Keratinocyte (primary cell): ENCODE data around the gene CISTR. TPM values are rescaled to one million over a fixed set of nuclear protein-coding genes. Genes with fewer than 3 reads are reported as not detected.

Experiments used
- DNase-seq: peaks from one replicate; pipeline ENCODE4 v3.0.0-alpha.2; 2011; ENCODE audit warnings: low read depth, missing footprints, low spot score
- FAIRE-seq: peaks from 2 replicates; lab custom pipeline; 2011; peaks lifted over from hg19 to GRCh38; lab: Jason Lieb, UNC
- H2AFZ ChIP-seq: 2 replicates; pipeline ENCODE4 v1.6.0; 2012; ENCODE audit warnings: low read length, control low read depth, inconsistent platforms; ENCODE audit not compliant: control insufficient read depth
- H3K27ac ChIP-seq: 2 replicates; pipeline ENCODE4 v1.5.1; 2011; ENCODE audit warnings: low read length; ENCODE audit not compliant: control insufficient read depth, insufficient read depth
- H3K27me3 ChIP-seq: 3 replicates; pipeline ENCODE4 v1.6.0; 2011; ENCODE audit warnings: low read length; ENCODE audit not compliant: control insufficient read depth, insufficient read depth; ENCODE audit errors: extremely low read depth
- H3K36me3 ChIP-seq, 2 experiments: 2 replicates in 1 of 2; 3 replicates in 1 of 2; pipeline ENCODE4 v1.5.1; 2011; ENCODE audit warnings: low read length in 2 of 2, mild to moderate bottlenecking in 1 of 2; ENCODE audit not compliant: control insufficient read depth in 2 of 2, insufficient read depth in 2 of 2; ENCODE audit errors: extremely low read depth in 1 of 2
- H3K4me1 ChIP-seq: 3 replicates; pipeline ENCODE4 v1.5.1; 2011; ENCODE audit warnings: low read length; ENCODE audit not compliant: control insufficient read depth, insufficient read depth; ENCODE audit errors: extremely low read depth
- H3K4me2 ChIP-seq: 3 replicates; pipeline ENCODE4 v1.6.0; 2011; ENCODE audit warnings: low read depth, low read length; ENCODE audit not compliant: control insufficient read depth, insufficient read depth; ENCODE audit errors: extremely low read depth
- H3K4me3 ChIP-seq, 3 experiments: fragments of 200-600 bp in 1 of 3; sonication (generic) in 1 of 3; 2 replicates in 2 of 3; 3 replicates in 1 of 3; pipeline ENCODE4 v1.5.1; 2011 to 2016; ENCODE audit warnings: low read length in 3 of 3, mild to moderate bottlenecking in 3 of 3, control low read depth in 2 of 3, inconsistent platforms in 1 of 3, low read depth in 1 of 3, mixed read lengths in 1 of 3, mixed run types in 1 of 3, moderate library complexity in 1 of 3; ENCODE audit not compliant: control insufficient read depth in 2 of 3, insufficient read depth in 2 of 3; ENCODE audit errors: extremely low read depth in 1 of 3
- H3K79me2 ChIP-seq: 2 replicates; pipeline ENCODE4 v1.6.0; 2012; ENCODE audit warnings: low read length; ENCODE audit not compliant: control insufficient read depth, insufficient read depth
- H3K9ac ChIP-seq: 3 replicates; pipeline ENCODE4 v1.6.0; 2011; ENCODE audit warnings: low read length; ENCODE audit not compliant: control insufficient read depth, insufficient read depth; ENCODE audit errors: extremely low read depth
- H3K9me1 ChIP-seq: 3 replicates; pipeline ENCODE4 v1.6.0; 2011; ENCODE audit warnings: low read length; ENCODE audit not compliant: control insufficient read depth, insufficient read depth; ENCODE audit errors: extremely low read depth
- H3K9me3 ChIP-seq: 2 replicates; pipeline ENCODE4 v1.5.1; 2012; ENCODE audit warnings: low read depth, low read length; ENCODE audit not compliant: control insufficient read depth
- H4K20me1 ChIP-seq: 3 replicates; pipeline ENCODE4 v1.6.0; 2011; ENCODE audit warnings: low read length; ENCODE audit not compliant: control insufficient read depth, insufficient read depth; ENCODE audit errors: extremely low read depth
- EZH2 ChIP-seq: IDR thresholded peaks from one replicate; pipeline ENCODE4 v1.6.1; 2012; ENCODE audit warnings: inconsistent platforms, mild to moderate bottlenecking, low read length, moderate library complexity
- dilution Hi-C: fragments of 300-500 bp; cut with MboI; formaldehyde crosslinking; loops from one replicate; pipeline ENCODE4 v1.7.0; 2020; ENCODE audit warnings: low sequenced_read_pairs; ENCODE audit not compliant: extremely low pct_ligation_motif_present
- polyA plus RNA-seq, 5 experiments: library from polyadenylated mRNA; depleted of rRNA in 3 of 5; stranded (reverse) in 3 of 5; stranded (forward) in 1 of 5; unstranded in 1 of 5; fragments of >200 nt; gene quantifications; 1 replicate in 1 of 5; 2 replicates in 3 of 5; 3 replicates in 1 of 5; pipeline versions ENCODE4 v1.2.1 to v1.2.3, GENCODE V29; 2011 to 2012; ENCODE audit warnings: missing spikeins in 2 of 5, low read depth in 1 of 5, low replicate concordance in 1 of 5
- TF ChIP-seq, protein P1 (sequence below), 3 experiments: IDR thresholded peaks in 1 of 3; conservative IDR thresholded peaks in 1 of 3; optimal IDR thresholded peaks in 1 of 3; 2 replicates in 2 of 3; 3 replicates in 1 of 3; pipeline versions ENCODE3 to v1.5.1; 2011; ENCODE audit warnings: low read length in 3 of 3, mild to moderate bottlenecking in 3 of 3, moderate library complexity in 2 of 3, control low read depth in 1 of 3, inconsistent platforms in 1 of 3; ENCODE audit not compliant: insufficient read depth in 2 of 3; ENCODE audit errors: extremely low read depth in 1 of 3

CISTR gene
- polyA plus RNA-seq, 1 donor (not counting 4 experiments of a cell fraction or from before 2014, with no cell fraction given), result not detected

DNA sequence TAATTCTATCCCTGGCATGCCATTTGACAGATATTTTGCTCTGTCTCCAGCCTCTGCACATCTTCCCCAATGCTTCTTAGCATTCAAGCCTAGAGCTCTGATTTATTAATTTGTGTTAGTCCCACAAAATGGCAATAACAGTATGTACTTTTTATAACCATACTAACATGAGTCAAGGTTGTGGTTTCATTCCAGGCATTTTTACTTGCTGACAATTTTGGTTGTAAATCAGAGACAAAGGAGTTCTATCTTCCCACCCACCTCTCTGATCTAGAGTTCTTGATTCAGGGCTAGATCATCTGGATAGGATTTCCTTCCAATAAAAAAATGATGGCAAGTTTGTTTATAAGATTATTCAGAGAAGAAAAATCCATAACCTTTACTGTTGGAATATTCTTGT, 18.5 kb upstream of the CISTR start:
- Histone ChIP-seq H3K4me1 (peaks cover 25% of the 10 kb centered on the region), H3K27ac (peak overlapping the region; percentile 28), H3K36me3 (no peaks in the 10 kb centered on the region), H3K4me2 (peak overlapping the region; percentile 75), H3K9me3 (no peaks in the 10 kb centered on the region), H3K9me1 (no peaks in the 10 kb centered on the region), H4K20me1 (no peaks in the 10 kb centered on the region), H2AFZ (no peak overlapping the region), H3K27me3 (no peaks in the 10 kb centered on the region), H3K4me3 (peak overlapping the region in 1 of 3 experiments; percentile 5), H3K79me2 (no peaks in the 10 kb centered on the region), H3K9ac (no peak overlapping the region)
- TF ChIP-seq EZH2, result no peak
- TF ChIP-seq, protein P1, sequence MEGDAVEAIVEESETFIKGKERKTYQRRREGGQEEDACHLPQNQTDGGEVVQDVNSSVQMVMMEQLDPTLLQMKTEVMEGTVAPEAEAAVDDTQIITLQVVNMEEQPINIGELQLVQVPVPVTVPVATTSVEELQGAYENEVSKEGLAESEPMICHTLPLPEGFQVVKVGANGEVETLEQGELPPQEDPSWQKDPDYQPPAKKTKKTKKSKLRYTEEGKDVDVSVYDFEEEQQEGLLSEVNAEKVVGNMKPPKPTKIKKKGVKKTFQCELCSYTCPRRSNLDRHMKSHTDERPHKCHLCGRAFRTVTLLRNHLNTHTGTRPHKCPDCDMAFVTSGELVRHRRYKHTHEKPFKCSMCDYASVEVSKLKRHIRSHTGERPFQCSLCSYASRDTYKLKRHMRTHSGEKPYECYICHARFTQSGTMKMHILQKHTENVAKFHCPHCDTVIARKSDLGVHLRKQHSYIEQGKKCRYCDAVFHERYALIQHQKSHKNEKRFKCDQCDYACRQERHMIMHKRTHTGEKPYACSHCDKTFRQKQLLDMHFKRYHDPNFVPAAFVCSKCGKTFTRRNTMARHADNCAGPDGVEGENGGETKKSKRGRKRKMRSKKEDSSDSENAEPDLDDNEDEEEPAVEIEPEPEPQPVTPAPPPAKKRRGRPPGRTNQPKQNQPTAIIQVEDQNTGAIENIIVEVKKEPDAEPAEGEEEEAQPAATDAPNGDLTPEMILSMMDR (optimal IDR thresholded peaks at IDR 0.05 in 1 of 3, IDR thresholded peaks at IDR 0.05 in 1 of 3, conservative IDR thresholded peaks at IDR 0.05 in 1 of 3; ENCODE audit: extremely low read depth in 1 of 3, insufficient read depth in 2 of 3, low read length in 3 of 3), result no peak
- dilution Hi-C loops, result loop anchor here (25.0 kb wide), 1 partner anchor 167 kb away; the partner anchor contains the start of gene HOXC13
- FAIRE-seq, result peak; percentile 60
- peak; percentile 79 for DNase-seq

DNA sequence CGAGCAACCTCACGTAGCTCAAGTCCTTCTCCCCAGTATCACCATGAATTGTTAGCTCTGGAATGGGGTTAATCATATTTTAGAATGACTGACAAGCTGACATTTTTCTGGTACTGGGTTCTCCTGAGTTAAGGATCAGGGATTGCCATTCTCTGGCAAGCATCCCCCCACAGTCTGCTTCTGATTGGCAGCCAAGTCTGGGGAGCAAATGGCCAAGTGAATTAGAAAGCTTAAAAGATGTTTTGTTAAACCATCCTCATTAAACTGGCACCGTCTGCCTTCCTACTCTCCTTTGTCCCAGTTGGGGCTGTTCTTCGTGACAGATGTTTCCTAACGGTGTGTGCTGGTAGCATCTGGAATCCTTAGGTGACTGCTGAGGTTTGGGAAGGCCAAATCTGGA, 17.2 kb upstream of the CISTR start:
- H3K4me2 ChIP-seq, result no peak overlapping the region
- H3K27ac ChIP-seq, result no peak overlapping the region
- peaks cover 25% of the 10 kb centered on the region for H3K4me1 ChIP-seq
- no peak overlapping the region for H2AFZ ChIP-seq
- H3K9me1 ChIP-seq, result no peaks in the 10 kb centered on the region
- no peaks in the 10 kb centered on the region for H3K27me3 ChIP-seq
- DNase-seq, result no peak
- H3K4me3 ChIP-seq, result no peak overlapping the region
- no peaks in the 10 kb centered on the region for H3K9me3 ChIP-seq
- H3K79me2 ChIP-seq, result no peaks in the 10 kb centered on the region
- H3K36me3 ChIP-seq, result no peaks in the 10 kb centered on the region
- FAIRE-seq, result no peak
- no peaks in the 10 kb centered on the region for H4K20me1 ChIP-seq
- H3K9ac ChIP-seq, result no peak overlapping the region
- dilution Hi-C loops, result loop anchor here (25.0 kb wide), 1 partner anchor 168 kb away; the partner anchor contains the start of gene HOXC13
- TF ChIP-seq EZH2, result no peak
- TF ChIP-seq, protein P1 (optimal IDR thresholded peaks at IDR 0.05 in 1 of 3, IDR thresholded peaks at IDR 0.05 in 1 of 3, conservative IDR thresholded peaks at IDR 0.05 in 1 of 3; ENCODE audit: extremely low read depth in 1 of 3, insufficient read depth in 2 of 3, low read length in 3 of 3), result no peak
